ENCODE data around the gene ZNF8. TPM values are rescaled to one million over a fixed set of nuclear protein-coding genes. Genes with fewer than 3 reads are reported as not detected.
A peak's percentile ranks its signal among the peaks of the same experiment; 100 is the strongest.
"Not testable (repeated sequence)": the region's sequence is repeated elsewhere in the genome, so short reads cannot be mapped to it uniquely, and the experiment has no call there.

The ZNF8 gene
- 2.9 TPM for total RNA-seq

DNA sequence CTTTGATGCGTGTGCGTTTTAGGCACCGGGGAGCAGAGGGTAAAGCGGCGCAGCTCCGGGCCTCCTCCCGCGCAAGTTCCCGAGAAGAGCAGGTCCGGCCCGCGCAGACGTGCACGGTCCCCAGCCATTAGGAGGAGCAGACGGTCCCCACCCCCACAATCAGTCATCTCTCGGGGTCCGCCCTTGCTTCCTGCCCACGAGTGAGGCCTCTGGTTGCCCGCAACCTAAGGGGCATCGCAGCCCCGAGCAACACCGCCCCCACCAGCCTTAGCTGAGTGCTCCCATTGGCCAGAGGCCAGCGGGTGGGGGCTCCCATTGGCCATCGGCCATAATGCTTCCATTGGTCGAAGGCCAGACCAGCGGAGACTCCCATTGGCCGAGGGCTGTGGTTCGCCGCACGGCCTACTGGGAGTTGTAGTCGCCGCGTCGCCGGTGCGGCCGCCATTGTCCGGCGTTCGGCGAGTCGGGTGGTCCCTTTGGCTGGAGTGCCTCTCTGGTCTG lies at the start of gene ZNF8:
Gene ZNF8 (plus strand): TSS at position 415 of the 501 bp plus-strand sequence. CDS start 127 bp downstream, outside the sequence.
- ATAC-seq, result peak; percentile 99

DNA sequence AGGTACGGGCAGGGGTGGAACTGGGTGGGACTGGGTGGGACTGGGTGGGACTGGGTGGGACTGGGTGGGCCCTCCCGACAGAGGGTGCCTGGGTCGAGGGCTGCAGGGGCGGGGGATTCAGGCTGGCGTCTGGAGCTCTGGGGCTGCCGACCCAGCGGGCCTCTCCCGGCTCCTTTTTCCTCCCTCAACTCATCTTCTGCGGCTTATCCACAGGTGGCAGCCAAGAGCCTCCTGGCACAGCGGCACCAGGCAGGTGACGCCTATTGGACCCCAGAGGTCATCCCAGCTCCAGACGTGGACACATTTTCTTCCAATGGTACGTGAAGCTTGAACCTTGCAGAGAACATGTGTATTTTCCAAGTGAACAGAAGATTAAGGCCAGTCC lies 49.5 kb upstream of the ZNF8 start:
- ATAC-seq, result peak; percentile 32

DNA sequence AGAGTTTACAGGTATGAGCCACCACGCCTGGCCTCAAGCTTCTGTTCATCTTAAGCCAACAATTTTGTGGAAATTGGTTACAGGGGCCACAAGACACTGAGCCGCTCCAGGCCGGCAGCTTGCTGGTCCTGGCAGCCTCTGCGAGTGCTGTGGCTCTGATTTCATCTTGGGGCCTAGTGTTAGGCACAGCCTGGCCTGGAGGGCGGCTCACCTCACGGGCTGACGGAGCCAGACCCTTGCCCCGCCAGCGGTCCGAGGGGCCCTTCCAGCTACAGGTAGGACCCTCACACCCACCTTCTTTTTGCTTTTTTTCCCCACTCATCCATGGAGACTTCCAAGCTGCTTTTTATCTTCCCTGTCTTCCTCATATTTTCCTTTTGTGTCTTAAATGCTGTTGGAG lies 41.4 kb upstream of the ZNF8 start:
- ATAC-seq, result no peak

DNA sequence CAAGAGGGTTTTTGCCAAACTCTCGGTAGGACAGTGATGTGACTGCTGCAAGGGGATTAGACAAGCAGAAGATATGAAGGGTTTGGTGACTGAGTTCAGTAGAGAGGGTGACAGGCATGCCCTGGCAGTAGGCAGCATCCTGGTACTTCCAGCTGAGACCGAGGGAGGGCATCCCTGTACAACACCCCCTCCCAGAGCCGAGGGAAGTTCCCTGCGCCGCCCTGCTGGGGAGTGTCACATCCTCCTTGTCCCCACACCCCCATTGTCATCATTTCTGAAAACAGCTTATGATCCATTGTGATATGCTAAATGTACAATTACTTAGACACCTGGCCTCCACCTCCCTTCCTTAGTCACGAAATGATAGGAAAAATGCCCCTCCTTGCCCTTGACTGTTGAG lies 35.4 kb upstream of the ZNF8 start:
- ATAC-seq, result no peak

DNA sequence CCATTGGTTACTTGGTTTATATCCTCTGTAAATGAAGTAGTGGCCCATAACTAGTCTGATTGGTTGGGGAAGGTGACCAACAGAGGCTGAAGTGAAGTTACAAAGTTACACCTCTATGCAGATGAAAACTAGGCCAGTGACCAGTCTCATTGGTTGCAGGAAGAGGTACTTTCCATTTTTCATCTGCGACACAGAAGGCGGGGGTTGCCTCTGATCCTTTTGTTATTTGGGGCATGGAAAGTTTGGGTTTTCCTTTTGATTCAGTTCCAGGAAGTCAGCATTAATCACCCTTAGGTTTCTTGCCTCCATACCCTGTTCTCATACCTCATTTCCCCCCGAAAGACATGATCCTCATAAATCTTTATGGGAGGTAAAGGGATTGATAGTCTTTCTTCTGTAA lies 29.9 kb upstream of the ZNF8 start:
- ATAC-seq, result no peak

DNA sequence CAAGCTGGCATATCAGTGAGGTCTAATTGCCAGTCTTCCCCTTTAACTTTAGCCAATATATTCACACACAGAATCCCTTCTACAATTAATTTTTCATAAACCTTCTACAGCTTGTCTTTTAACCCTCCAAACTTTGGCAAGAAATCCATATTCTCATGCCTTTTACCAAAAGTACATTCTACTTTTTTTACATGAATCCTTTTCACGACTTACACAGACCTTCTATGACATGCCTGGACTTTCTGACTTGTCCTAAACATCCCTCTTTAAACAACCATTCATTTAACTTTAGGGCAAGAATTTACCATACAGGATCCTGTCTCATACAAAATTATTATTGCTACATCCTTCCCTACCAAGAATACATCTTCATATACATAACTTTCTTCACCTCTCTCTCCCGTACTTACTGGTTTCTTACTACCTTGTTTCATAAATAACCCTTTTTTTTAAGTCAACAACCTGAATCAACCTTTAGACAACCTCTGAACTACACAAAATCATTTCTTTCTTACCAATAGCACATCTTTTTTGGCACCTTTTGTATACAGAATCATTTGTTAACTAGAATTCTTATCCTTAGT lies 26.6 kb upstream of the ZNF8 start:
- ATAC-seq, result no peak

DNA sequence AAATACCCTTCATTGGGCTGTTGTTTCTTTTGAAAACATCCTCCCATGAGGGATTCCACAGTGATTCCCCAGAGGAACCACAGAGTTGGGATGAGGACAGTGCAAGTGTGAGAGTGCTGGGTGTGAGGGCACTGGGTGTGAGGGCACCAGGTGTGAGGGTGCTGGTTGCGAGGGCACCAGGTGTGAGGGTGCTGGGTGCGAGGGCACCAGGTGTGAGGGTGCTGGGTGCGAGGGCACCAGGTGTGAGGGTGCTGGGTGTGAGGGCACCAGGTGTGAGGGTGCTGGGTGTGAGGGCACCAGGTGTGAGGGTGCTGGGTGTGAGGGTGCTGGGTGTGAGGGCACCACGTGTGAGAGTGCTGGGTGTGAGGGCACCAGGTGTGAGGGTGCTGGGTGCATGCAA lies 20.5 kb upstream of the ZNF8 start:
- not testable (repeated sequence) for ATAC-seq

DNA sequence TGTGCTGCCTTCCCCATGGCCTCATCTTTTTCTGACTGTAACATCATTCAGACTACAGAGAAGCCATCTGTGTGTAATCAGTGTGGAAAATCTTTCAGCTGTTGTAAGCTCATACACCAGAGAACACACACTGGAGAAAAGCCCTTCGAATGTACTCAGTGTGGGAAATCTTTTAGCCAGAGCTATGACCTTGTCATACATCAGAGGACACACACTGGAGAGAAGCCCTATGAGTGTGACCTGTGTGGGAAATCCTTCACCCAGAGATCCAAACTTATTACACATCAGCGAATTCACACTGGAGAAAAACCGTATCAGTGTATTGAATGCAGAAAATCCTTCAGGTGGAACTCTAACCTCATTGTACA lies 17.2 kb upstream of the ZNF8 start:
- ATAC-seq, result no peak

DNA sequence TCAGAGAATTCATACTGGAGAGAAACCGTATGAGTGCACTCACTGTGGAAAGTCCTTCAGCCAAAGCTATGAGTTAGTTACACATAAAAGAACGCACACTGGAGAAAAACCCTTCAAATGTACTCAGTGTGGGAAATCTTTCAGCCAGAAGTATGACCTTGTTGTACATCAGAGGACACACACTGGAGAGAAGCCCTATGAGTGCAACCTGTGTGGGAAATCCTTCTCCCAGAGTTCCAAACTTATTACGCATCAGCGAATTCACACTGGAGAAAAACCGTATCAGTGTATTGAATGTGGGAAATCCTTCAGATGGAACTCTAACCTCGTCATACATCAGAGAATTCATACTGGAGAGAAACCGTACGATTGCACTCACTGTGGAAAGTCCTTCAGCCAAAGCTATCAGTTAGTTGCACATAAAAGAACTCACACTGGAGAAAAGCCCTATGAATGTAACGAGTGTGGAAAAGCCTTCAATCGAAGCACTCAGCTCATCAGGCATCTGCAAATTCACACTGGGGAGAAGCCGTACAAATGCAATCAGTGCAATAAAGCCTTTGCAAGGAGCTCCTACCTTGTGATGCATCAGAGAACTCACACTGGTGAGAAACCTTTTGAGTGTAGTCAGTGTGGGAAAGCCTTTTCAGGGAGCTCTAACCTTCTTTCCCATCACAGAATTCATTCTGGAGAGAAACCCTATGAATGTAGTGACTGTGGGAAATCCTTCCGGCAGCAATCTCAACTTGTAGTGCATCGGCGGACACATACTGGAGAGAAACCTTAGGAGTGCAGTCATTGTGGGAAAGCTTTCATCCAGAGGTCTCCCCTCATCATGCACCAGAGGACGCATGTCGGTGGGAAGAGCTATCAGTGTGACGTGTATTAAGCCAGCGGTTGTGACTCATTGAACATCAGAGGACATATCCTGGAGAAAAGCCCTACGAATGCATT lies 16.5 kb upstream of the ZNF8 start:
- ATAC-seq, result no peak

DNA sequence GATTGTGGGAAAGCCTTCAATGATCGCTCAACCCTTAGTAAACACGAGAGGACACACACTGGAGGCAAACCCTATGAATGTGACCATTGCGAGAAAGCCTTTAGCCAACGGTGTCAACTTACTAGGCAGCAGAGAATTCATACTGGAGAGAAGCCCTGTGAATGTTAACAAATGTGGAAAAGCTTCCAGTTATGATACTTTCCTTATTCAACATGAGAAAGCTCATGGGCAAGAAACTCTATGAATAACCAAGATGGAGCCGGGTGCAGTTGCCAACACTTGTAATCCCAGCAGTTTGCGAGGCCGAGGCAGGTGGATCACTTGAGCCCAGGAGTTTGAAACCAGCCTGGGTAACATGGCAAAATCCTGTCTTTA lies 15.8 kb upstream of the ZNF8 start:
- no peak for ATAC-seq

DNA sequence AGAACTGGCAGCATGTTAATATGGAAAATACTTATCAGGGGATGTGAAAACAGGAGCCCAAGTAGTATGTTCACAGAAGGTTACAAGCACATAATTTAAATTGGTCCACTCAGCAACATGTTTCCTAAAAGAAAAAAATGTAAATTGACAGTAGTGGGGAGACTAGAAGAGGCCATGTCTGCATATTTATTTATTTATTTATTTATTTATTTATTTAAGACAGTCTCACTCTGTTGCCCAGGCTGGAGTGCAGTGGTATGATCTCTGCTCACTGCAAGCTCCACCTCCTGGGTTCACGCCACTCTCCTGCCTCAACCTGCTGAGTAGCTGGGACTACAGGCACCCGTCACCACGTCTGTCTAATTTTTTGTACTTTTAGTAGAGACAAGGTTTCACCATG lies 13.7 kb upstream of the ZNF8 start:
- no peak for ATAC-seq

DNA sequence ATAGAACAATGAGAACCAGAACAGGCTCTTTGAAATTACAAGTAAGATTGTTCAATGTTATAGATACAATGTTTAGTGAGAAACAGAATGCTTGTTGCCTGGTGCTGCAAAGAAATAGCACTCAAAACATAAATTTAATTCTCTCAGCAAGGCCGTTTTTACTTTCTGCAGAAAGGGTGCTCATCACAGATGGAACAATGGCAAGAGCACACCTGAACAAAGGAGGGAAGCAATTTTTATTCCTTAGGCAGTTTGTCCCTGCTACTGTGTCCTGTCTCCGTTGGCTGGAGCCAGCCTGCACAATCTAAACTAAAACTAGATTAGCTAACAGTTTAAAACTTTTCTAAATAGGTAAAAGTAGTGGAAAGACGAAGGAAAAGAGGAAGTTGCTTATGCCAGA lies 10.4 kb upstream of the ZNF8 start:
- ATAC-seq, result no peak

DNA sequence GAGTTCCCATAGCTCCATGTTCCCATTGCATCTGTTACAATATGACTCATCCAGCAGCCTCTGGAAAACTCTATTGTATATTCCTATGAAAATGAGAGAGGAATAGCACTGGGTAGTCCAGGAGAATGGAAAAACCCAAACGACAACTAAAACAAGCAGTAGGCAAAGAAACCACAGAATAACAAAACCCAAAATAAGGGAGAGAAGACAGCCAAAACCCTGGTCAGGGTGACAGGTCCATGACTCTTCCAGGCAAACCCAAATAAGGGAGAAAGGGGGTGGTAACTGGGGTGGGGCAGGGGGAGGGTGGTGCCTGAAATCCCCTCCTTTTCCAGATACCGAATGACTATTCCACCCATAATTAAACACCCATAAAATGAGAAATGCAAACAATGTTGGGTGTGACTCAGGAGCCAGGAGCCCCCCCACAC lies 4.0 kb upstream of the ZNF8 start:
- ATAC-seq, result no peak

DNA sequence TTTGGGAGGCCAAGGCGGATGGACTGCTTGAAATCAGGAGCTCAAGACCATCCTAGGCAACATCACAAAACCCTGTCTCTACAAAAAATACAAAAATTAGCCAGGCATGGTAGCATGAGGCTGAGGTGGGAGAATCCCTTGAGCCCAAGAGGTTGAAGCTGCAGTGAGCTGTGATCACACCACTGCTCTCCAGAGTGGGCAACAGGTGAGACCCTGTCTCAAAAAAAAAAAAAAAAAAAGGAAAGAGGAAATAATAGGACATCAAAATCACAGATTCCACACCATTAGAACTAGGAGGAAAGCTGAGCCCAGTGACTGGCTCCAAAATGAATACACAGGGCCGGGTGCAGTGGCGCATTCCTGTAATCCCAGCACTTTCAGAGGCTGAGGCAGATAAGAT lies 3.2 kb upstream of the ZNF8 start:
- ATAC-seq, result no peak

DNA sequence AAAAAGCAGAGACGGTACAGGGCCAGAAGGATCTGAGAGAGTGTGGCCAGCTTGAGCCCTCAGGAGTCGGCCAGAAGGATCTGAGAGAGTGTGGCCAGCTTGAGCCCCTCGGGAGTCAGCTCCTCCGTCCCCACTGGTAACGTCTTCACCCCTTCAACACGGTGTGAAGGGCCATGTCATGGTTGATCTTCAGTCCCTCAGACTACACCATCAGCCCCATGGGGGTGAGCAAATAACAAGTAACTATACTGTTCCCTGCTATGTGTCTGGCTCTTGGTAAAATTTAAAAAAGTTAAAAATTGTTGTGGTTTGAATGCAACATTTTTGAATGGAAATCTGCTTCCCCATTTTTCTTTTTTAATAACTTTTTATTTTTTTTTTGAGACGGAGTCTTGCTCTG lies 1.6 kb upstream of the ZNF8 start:
- ATAC-seq, result no peak

DNA sequence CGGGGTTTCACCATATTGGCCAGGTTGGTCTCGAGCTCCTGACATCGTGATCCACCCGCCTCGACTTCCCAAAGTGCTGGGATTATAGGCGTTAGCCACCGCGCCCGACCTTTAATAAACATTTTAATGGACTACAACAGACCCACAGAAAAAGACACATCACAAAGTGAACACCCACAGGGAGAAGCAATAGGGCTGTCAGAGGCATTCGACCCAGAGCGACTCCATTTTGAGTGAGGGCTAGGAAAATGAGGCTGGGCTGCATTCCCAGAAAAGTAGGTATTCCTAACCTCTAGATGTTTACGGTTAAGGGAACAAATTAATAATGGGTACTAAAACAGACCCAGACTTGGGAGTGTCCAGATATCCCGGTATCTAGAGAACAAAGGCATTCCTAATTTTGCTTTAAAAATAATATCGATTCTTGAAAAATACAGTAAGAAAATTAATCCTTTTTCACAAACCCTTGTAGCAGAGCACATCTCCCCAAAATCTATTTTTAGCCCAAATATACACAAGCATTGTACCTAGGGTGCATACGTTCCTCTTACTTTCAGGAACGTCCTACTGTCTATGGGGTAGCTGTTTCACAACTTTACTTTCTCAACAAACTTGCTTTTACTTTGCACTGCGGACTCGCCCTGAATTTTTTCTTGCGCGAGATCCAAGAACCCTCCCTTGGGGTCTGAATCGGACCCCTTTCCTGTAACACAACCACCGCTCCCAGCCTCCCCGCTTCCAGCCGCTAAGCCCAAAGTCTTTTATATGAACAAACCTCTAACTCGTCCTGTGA lies 811 bp upstream of the ZNF8 start:
- peak; percentile 6 for ATAC-seq

DNA sequence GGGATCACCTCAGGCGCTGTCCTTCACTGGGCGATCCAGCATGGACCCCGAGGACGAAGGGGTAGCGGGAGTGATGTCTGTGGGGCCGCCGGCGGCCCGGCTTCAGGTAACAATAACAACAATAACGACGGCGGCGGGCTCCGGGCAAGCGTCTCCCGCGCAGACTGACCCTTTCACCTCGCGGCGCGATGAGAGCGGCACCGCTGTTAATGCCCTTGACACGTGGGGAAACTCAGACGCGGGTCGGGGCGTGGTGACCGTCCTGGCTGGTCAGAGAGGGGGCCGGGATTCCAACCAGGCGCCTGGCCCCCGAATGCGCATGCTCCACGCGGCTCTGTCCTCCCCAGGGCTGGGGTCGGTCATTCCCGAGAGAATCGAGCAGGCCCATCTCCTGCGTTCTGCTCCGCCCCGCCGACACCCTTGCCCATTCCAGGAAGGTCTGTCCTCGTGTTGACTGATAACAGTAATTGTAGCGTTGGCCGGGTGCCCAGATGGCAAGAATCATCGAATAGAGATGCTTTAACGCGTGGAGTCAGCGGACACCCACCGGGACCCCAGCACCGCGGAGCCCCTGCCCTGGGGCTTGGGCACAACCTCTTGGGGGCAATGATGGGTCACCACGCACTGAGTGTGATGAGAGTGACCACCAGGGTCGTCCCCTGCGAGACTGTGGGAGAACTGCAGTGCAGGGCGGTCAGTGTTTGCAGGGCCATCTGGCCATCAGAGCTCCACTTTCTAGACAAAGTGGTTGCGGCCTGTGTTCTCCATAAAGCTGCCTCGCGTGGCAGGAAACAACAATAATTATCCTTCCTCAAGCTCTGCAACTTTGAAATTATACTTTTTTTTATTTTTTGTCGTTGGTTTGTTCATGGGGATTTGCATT lies 528 bp downstream of the ZNF8 start:
- ATAC-seq, result peak; percentile 40

DNA sequence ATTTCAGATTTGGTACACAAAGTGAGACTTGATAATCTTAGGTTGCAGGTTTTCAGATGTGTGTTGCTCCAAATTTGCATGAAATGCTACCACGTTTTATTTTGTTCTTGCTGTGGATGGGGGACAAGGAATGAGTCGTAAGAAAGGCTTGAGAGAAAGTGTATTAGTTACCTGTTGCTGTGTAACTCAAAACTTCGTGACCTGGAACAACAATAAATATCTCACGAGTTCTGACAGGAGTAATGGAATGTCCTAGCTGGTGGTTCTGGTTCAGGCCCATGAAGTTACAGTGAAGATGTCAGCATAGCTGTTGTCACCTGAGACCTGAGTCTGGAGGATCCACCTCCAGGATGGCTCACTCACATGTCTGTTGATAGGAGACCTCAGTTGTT lies 1.2 kb downstream of the ZNF8 start:
- ATAC-seq, result no peak

DNA sequence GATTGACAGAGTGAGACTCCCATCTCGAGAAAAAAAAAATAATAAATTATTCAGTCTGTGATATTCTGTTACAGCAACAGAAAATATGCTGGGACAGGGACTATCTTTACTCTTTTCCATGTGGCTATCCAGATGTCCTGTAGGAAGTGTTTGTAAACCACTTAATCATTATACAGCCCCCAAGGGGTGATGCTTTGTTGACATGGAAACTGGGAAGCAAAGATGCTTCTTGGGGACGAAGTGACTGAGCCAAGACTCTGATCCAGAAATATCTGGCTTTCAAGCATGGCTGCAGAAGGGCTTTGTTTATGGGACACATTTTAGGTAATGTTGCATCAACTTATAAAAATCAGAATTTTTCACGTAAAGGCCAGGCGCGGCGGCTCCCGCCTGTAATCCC lies 5.4 kb downstream of the ZNF8 start:
- no peak for ATAC-seq

DNA sequence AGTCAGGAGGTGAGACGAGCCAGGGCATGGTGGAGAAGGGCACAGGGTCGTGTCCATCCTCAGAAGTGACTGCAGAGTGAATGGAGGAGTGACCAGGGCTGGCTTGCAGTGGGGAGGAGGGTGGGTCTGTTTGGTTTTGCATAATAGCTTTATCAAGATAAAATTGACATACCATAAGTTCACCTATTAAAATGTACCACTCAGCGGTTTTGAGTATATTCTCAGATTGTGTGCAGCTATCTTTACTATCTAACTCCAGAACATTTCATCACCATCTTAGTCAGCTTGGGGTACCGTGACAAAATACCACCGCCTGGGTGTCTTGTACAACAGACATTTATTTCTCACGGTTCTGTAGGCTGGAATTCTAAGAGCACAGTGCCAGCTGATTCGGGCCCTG lies 13.2 kb downstream of the ZNF8 start:
- ATAC-seq, result no peak

DNA sequence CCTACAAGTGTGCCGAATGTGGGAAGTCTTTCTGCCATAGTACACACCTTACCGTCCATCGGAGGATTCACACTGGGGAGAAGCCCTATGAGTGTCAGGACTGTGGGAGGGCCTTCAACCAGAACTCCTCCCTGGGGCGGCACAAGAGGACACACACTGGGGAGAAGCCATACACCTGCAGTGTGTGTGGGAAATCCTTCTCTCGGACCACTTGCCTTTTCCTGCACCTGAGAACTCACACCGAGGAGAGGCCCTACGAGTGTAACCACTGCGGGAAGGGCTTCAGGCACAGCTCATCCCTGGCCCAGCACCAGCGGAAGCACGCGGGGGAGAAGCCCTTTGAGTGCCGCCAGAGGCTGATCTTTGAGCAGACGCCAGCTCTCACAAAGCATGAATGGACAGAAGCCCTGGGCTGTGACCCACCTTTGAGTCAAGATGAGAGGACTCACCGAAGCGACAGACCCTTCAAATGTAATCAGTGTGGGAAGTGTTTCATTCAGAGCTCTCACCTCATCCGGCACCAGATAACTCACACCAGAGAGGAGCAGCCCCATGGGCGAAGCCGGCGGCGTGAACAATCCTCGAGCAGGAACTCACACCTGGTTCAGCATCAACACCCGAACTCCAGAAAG lies 16.1 kb downstream of the ZNF8 start:
- ATAC-seq, result no peak

DNA sequence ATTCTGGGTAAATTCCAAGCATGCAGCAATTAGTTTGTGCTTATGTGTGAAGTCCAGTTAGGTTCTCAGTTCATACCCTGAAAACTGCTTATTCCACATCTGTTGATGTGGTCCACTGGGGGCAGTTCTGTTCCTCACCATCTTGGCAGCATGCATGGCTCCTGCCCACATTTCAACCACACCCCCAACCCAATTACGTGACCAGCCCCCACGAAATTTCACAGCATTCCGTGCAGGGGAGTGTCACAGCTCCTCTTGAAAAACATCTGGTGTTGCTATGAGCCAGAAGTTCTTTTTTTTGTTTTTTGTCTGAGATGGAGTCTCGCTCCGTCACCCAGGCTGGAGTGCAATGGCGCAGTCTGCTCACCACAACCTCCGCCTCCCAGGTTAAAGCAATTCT lies 17.3 kb downstream of the ZNF8 start:
- ATAC-seq, result no peak
